Esophagus muscularis mucosa (tissue), 4 donors: ENCODE data around the gene RAD51B. TPM values are rescaled to one million over a fixed set of nuclear protein-coding genes. Genes with fewer than 3 reads are reported as not detected.

ENCODE experiments used
- DNase-seq: peaks from one replicate; pipeline ENCODE4 v3.0.0-alpha.2; 2017; ENCODE audit errors: extremely low spot score
- H3K27ac ChIP-seq, 4 donors: fragments of 200-600 bp; sonication (generic); replicated peaks in 1 of 4; 1 replicate in 3 of 4; 2 replicates in 1 of 4; pipeline ENCODE4 v1.5.1; 2016 to 2019; ENCODE audit warnings: mild to moderate bottlenecking in 1 of 4
- H3K27me3 ChIP-seq, 4 donors: fragments of 200-600 bp; sonication (generic); one replicate each; pipeline versions ENCODE4 v1.5.1 to v1.6.0; 2016 to 2019
- H3K36me3 ChIP-seq, 4 donors: fragments of 200-600 bp; sonication (generic); one replicate each; pipeline ENCODE4 v1.5.1; 2016 to 2019
- H3K4me1 ChIP-seq, 4 donors: fragments of 200-600 bp; sonication (generic); one replicate each; pipeline ENCODE4 v1.5.1; 2016 to 2019
- H3K4me3 ChIP-seq, 4 donors: fragments of 200-600 bp; sonication (generic); 1 replicate in 2 of 4; 2 replicates in 2 of 4; pipeline ENCODE4 v1.5.1; 2016 to 2019; ENCODE audit warnings: mild to moderate bottlenecking in 4 of 4, moderate library complexity in 1 of 4
- H3K9me3 ChIP-seq, 4 donors: fragments of 200-600 bp; sonication (generic); 1 replicate in 3 of 4; 2 replicates in 1 of 4; pipeline ENCODE4 v1.5.1; 2016 to 2019
- CTCF ChIP-seq, 3 experiments: fragments of 200-600 bp in 2 of 3; fragments of 450-650 bp in 1 of 3; sonication (generic) in 2 of 3; IDR thresholded peaks; one replicate each; pipeline ENCODE4 v1.5.1; 2017 to 2019; ENCODE audit warnings: antibody characterized with exemption in 3 of 3, mild to moderate bottlenecking in 2 of 3, moderate library complexity in 1 of 3
- EP300 ChIP-seq: sonication (generic); formaldehyde crosslinking; IDR thresholded peaks from one replicate; pipeline ENCODE4 v1.6.1; 2017; ENCODE audit warnings: antibody characterized with exemption
- POLR2A ChIP-seq: fragments of 450-650 bp; IDR thresholded peaks from one replicate; pipeline ENCODE4 v1.6.1; 2017; ENCODE audit warnings: antibody characterized with exemption, moderate library complexity, mild to moderate bottlenecking, low read depth
- POLR2AphosphoS5 ChIP-seq, 2 donors: sonication (generic); formaldehyde crosslinking; IDR thresholded peaks; one replicate each; pipeline ENCODE4 v1.6.1; 2017; ENCODE audit warnings: antibody characterized with exemption in 2 of 2
- WGBS: methylation state at CpG from one replicate; pipeline ENCODE4 v1.1.5; 2018; 5-methylcytosine and 5-hydroxymethylcytosine counted together
- intact Hi-C: fragments of 100-400 bp; cut with DNase I; formaldehyde crosslinking; loops from one replicate; pipeline ENCODE4 v1.15.1; 2023
- total RNA-seq, 4 donors: library from RNA; depleted of rRNA; stranded (reverse); fragments of >200 nt; gene quantifications; one replicate each; pipeline versions ENCODE4 v1.1.0 to v1.2.1, GENCODE V29; 2016

The RAD51B gene
- total RNA-seq, 4 donors from 2014 or later, result 2.8 to 11.1 (median 5.1) TPM

GRCh38 chr14:68409387-68409786 lies 589.8 kb downstream of the RAD51B start:
- no peaks in the 10 kb centered on the region for H3K9me3 ChIP-seq
- H3K27ac ChIP-seq, result no peak overlapping the region
- peaks cover 3 to 15% (median 13%) of the 10 kb centered on the region in 4 donors for H3K4me1 ChIP-seq
- no peaks in the 10 kb centered on the region for H3K36me3 ChIP-seq
- no peaks in the 10 kb centered on the region for H3K27me3 ChIP-seq
- no peak for DNase-seq
- no peak overlapping the region for H3K4me3 ChIP-seq
- TF ChIP-seq EP300 (no peak), CTCF (IDR thresholded peaks at IDR 0.05) (no peak), POLR2A (no peak), POLR2AphosphoS5 (IDR thresholded peaks at IDR 0.05) (no peak)
- intact Hi-C loops, result no loop called here

- Histone ChIP-seq H3K4me1 (peaks cover 0 to 36% (median 30%) of the 10 kb centered on the region in 4 donors), H3K4me3 (no peak overlapping the region), H3K27ac (no peak overlapping the region), H3K9me3 (no peaks in the 10 kb centered on the region), H3K36me3 (no peaks in the 10 kb centered on the region), H3K27me3 (no peaks in the 10 kb centered on the region)
- intact Hi-C loops, result no loop called here
- WGBS, result 89% methylated on average over 4 of the region's 4 CpGs
- DNase-seq, result no peak
- TF ChIP-seq POLR2A (no peak), EP300 (no peak), POLR2AphosphoS5 (IDR thresholded peaks at IDR 0.05) (no peak), CTCF (IDR thresholded peaks at IDR 0.05) (no peak)
Observed at GRCh38 chr14:68412505-68413465, 593.2 kb downstream of the RAD51B start.

GRCh38 chr14:68413509-68413908 lies 593.9 kb downstream of the RAD51B start:
- peaks cover 0 to 39% (median 32%) of the 10 kb centered on the region in 4 donors for H3K4me1 ChIP-seq
- H3K27me3 ChIP-seq, result no peaks in the 10 kb centered on the region
- H3K36me3 ChIP-seq, result no peaks in the 10 kb centered on the region
- intact Hi-C loops, result no loop called here
- TF ChIP-seq CTCF (IDR thresholded peaks at IDR 0.05) (no peak), POLR2AphosphoS5 (IDR thresholded peaks at IDR 0.05) (no peak), POLR2A (no peak), EP300 (no peak)
- WGBS, result 94% methylated on average over 3 of the region's 3 CpGs
- peak overlapping the region in 1 of 4 donors; percentile 53 for H3K27ac ChIP-seq
- no peak for DNase-seq
- H3K9me3 ChIP-seq, result no peaks in the 10 kb centered on the region
- H3K4me3 ChIP-seq, result no peak overlapping the region

- Histone ChIP-seq H3K36me3 (no peaks in the 10 kb centered on the region), H3K4me1 (peaks cover 0 to 45% (median 35%) of the 10 kb centered on the region in 4 donors), H3K27me3 (no peaks in the 10 kb centered on the region), H3K4me3 (no peak overlapping the region), H3K27ac (peak overlapping the region in 3 of 4 donors; percentile 31 to 53 (median 45)), H3K9me3 (no peaks in the 10 kb centered on the region)
- WGBS, result 87% methylated on average over 2 of the region's 2 CpGs
- DNase-seq, result no peak
- intact Hi-C loops, result no loop called here
- TF ChIP-seq POLR2AphosphoS5 (IDR thresholded peaks at IDR 0.05), result no peak
- TF ChIP-seq CTCF (IDR thresholded peaks at IDR 0.05), result no peak
- no peak for TF ChIP-seq POLR2A
- TF ChIP-seq EP300, result no peak
Observed at GRCh38 chr14:68414121-68414520, 594.5 kb downstream of the RAD51B start.
